HepG2 (cell line): ENCODE results near the gene CCNQ. TPM values are rescaled to one million over a fixed set of nuclear protein-coding genes. Genes with fewer than 3 reads are reported as not detected.
A peak's percentile ranks its signal among the peaks of the same experiment; 100 is the strongest.

ENCODE experiments used
- AFF4 ChIP-seq: sonication (generic); formaldehyde crosslinking; IDR thresholded peaks from 2 replicates; pipeline ENCODE4 v1.4.0; 2020; ENCODE audit warnings: missing genetic modification reagents
- CC2D1A ChIP-seq: sonication (generic); formaldehyde crosslinking; IDR thresholded peaks from 2 replicates; pipeline ENCODE4 v1.8.1; 2023; ENCODE audit warnings: mild to moderate bottlenecking, missing genetic modification reagents
- CENPT ChIP-seq: sonication (generic); formaldehyde crosslinking; IDR thresholded peaks from 2 replicates; pipeline ENCODE4 v1.8.0; 2022; ENCODE audit warnings: low read depth, mild to moderate bottlenecking, moderate library complexity, missing genetic modification reagents
- CHCHD3 ChIP-seq: sonication (generic); formaldehyde crosslinking; IDR thresholded peaks from 2 replicates; pipeline ENCODE4 v1.8.0; 2022; ENCODE audit warnings: mild to moderate bottlenecking, missing genetic modification reagents, moderate library complexity
- JUN ChIP-seq: sonication (generic); formaldehyde crosslinking; IDR thresholded peaks from 2 replicates; pipeline ENCODE4 v1.4.0; 2020; ENCODE audit warnings: mild to moderate bottlenecking, missing genetic modification reagents
- KAT7 ChIP-seq: IDR thresholded peaks from 2 replicates; pipeline ENCODE4 v1.6.1; 2018; ENCODE audit warnings: borderline replicate concordance, missing compliant biosample characterization
- MXD3 ChIP-seq: IDR thresholded peaks from 2 replicates; pipeline ENCODE4 v1.6.1; 2016; ENCODE audit warnings: mild to moderate bottlenecking, missing biosample characterization, missing genetic modification reagents
- PHF8 ChIP-seq: sonication (generic); formaldehyde crosslinking; IDR thresholded peaks from 2 replicates; pipeline ENCODE4 v1.5.0; 2020; ENCODE audit warnings: missing genetic modification reagents
- TBL1XR1 ChIP-seq: fragments of 150-350 bp; IDR thresholded peaks from 2 replicates; pipeline ENCODE4 v1.6.1; 2014; ENCODE audit warnings: borderline replicate concordance, low read length; ENCODE audit not compliant: partially characterized antibody
- U2AF2 ChIP-seq: fragments of 200-400 bp; formaldehyde crosslinking; IDR thresholded peaks from 2 replicates; pipeline ENCODE4 v1.6.1; 2017; ENCODE audit warnings: low read depth, mild to moderate bottlenecking, low read length
- UBTF ChIP-seq: sonication (generic); formaldehyde crosslinking; IDR thresholded peaks from 2 replicates; pipeline ENCODE4 v1.4.0; 2020; ENCODE audit warnings: mild to moderate bottlenecking, missing genetic modification reagents
- WIZ ChIP-seq: sonication (generic); formaldehyde crosslinking; IDR thresholded peaks from 2 replicates; pipeline ENCODE4 v1.5.1; 2020; ENCODE audit warnings: mild to moderate bottlenecking, missing genetic modification reagents
- ZNF225 ChIP-seq: sonication (generic); formaldehyde crosslinking; IDR thresholded peaks from 2 replicates; pipeline ENCODE4 v1.4.0; 2020; ENCODE audit warnings: mild to moderate bottlenecking, missing genetic modification reagents
- ZNF251 ChIP-seq: sonication (generic); formaldehyde crosslinking; IDR thresholded peaks from 2 replicates; pipeline ENCODE4 v1.9.0; 2021; ENCODE audit warnings: mild to moderate bottlenecking, missing genetic modification reagents
- ZNF281 ChIP-seq: sonication (generic); formaldehyde crosslinking; IDR thresholded peaks from 2 replicates; pipeline ENCODE4 v1.4.0; 2020; ENCODE audit warnings: missing genetic modification reagents, borderline replicate concordance
- ZNF678 ChIP-seq: sonication (generic); formaldehyde crosslinking; IDR thresholded peaks from 2 replicates; pipeline ENCODE4 v1.4.0; 2020; ENCODE audit warnings: mild to moderate bottlenecking, missing genetic modification reagents
- ZNF784 ChIP-seq: sonication (generic); formaldehyde crosslinking; IDR thresholded peaks from 2 replicates; pipeline ENCODE4 v1.5.1; 2020; ENCODE audit warnings: missing genetic modification reagents, mild to moderate bottlenecking, borderline replicate concordance
- ZSCAN30 ChIP-seq: sonication (generic); formaldehyde crosslinking; IDR thresholded peaks from 2 replicates; pipeline ENCODE4 v1.5.0; 2020; ENCODE audit warnings: mild to moderate bottlenecking, missing genetic modification reagents
- polyA plus RNA-seq, 8 experiments: library from polyadenylated mRNA; depleted of rRNA in 3 of 8; stranded (reverse) in 7 of 8; unstranded in 1 of 8; fragments of >200 nt; fragmentation: Illumina TruSeq in 4 of 8; extraction: Trizol in 4 of 8; gene quantifications; 2 replicates each; pipeline versions ENCODE4 v1.2.1 to v1.2.3, GENCODE V29; 2011 to 2016; ENCODE audit warnings: low read depth in 4 of 8, missing spikeins in 1 of 8, mixed read lengths in 1 of 8; ENCODE audit not compliant: insufficient read depth in 1 of 8
- total RNA-seq, 5 experiments: library from RNA; depleted of rRNA; stranded (reverse); fragments of >200 nt; fragmentation: Illumina TruSeq; extraction: Trizol; gene quantifications; 2 replicates each; pipeline ENCODE4 v1.2.3, GENCODE V29; 2016; ENCODE audit warnings: low read depth in 1 of 5

Gene CCNQ
- total and polyA plus RNA-seq, 2 of the 13 experiments (the other 11 are each of a cell fraction or from before 2014, with no cell fraction given): 15.0 to 25.5 TPM

- TF ChIP-seq JUN: 0 out of 2 replicates have a peak, but pooled peaks have one; percentile 9
- no peak for TF ChIP-seq KAT7 (CRISPR knock-in tag)
- no peak for TF ChIP-seq CC2D1A (CRISPR knock-in tag)
- 0 out of 2 replicates have a peak, but pooled peaks have one; percentile 76 for TF ChIP-seq AFF4 (CRISPR knock-in tag)
- TF ChIP-seq ZNF678 (CRISPR knock-in tag): no peak
- TF ChIP-seq ZNF281 (CRISPR knock-in tag): peak; percentile 65; the same call in 1 of the 2 replicates
- no peak for TF ChIP-seq U2AF2
- no peak for TF ChIP-seq MXD3 (CRISPR knock-in tag)
- TF ChIP-seq TBL1XR1: no peak
- TF ChIP-seq ZNF784 (CRISPR knock-in tag): no peak; the same call in 1 of the 2 replicates
- TF ChIP-seq ZNF251 (CRISPR knock-in tag): no peak
- TF ChIP-seq UBTF (CRISPR knock-in tag): peak; percentile 97
- TF ChIP-seq ZSCAN30: 0 out of 2 replicates have a peak, but pooled peaks have one; percentile 50
- no peak for TF ChIP-seq WIZ (CRISPR knock-in tag)
- TF ChIP-seq PHF8 (CRISPR knock-in tag): no peak; the same call in 1 of the 2 replicates
- TF ChIP-seq CENPT (CRISPR knock-in tag): no peak
- TF ChIP-seq CHCHD3 (CRISPR knock-in tag): no peak
- TF ChIP-seq ZNF225: no peak; the same call in 1 of the 2 replicates
Measured at GRCh38 chrX:153627675-153628111, 28.8 kb upstream of the CCNQ start (continued).
